Ramos (cell line): ENCODE measurements around the gene CCDC188.

ENCODE experiments used
- in situ Hi-C: fragments of 300-500 bp; cut with MboI; formaldehyde crosslinking; loops from one replicate; pipeline ENCODE4 v1.14.3; 2022; ENCODE audit warnings: low sequenced_read_pairs; ENCODE audit not compliant: unreplicated experiment

The CCDC188 gene

DNA sequence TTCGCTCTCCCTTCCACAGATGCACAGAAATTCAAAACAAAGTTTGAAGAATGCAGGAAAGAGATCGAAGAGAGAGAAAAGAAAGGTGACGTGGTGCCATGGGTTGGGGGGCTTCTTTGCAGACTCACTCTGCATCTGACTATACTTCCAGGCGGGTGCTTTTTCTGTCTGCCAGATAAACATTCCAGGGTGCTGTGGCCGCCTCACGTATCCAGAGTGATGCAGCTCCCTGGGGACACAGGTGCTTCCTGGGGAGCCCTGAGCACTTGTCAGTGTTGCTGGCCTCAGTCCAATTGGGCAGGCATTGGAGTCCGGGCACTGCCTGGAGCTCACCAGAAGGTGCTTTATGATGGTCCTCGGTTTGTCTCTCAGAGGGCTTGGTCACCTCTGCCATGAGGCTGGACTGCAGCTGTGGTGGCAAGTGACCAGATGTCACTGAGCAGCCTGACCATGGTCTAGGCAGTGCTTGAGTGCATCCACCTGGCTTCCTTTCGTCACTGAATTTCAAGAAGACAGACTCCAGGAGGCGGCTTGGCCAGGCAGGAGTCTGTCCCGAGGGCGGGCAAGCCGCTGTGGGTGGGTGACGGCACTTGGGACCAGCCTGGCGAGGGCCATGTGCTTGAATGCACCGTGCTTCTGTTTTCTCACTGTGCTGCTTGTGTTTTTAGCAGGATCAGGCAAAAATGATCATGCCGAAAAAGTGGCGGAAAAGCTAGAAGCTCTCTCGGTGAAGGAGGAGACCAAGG is 24.4 kb downstream of the CCDC188 start:
- in situ Hi-C loops: no loop called here

DNA sequence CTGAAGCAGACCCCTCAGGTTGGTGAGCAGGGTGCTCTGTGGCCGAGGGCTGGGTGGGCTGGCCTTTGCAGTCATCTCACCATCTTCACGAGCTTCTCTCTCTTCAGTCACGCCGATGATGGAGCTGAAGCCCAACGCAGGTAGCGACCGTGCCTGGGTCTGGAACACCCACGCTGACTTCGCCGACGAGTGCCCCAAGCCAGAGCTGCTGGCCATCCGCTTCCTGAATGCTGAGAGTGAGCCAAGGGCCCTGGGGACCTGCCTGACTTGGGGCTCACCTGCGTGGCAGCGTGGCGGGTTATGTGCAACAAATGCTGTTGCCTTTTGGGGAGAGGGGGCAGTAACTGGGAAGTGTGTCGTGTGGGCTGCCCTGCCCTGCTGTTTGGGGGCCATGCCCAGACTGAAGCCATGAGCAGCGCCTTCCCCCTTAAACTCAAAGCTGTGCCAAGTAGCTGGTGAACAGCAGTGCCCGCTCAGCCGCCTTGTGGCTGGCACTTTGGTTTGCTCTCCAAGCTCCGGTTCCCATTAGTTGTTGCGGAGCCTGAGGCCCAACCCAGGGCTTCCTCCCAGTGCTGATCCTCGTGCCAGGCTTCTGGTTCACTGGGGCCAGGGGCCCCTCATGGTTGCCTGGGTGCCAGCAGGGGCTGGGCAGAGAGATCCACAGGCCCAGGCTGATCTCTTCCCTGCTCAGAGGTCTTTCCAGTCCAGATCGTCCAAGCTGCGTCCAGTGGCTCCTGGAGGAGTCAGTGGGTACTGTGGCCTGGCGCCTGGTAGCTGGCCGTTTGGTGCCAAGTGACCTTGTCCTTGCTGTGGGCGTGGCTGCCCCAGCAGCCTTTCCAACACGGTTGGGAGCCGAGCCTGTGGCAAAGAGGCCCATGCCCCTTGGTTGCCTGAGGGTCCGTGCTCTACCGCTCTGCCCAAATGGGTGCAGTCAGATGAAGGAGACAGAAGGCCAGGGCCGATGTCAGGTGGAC is 25.4 kb downstream of the CCDC188 start:
- in situ Hi-C loops: no loop called here

- in situ Hi-C loops: no loop called here
Measured at GRCh38 chr22:20124083-20124787, 26.6 kb downstream of the CCDC188 start.

DNA sequence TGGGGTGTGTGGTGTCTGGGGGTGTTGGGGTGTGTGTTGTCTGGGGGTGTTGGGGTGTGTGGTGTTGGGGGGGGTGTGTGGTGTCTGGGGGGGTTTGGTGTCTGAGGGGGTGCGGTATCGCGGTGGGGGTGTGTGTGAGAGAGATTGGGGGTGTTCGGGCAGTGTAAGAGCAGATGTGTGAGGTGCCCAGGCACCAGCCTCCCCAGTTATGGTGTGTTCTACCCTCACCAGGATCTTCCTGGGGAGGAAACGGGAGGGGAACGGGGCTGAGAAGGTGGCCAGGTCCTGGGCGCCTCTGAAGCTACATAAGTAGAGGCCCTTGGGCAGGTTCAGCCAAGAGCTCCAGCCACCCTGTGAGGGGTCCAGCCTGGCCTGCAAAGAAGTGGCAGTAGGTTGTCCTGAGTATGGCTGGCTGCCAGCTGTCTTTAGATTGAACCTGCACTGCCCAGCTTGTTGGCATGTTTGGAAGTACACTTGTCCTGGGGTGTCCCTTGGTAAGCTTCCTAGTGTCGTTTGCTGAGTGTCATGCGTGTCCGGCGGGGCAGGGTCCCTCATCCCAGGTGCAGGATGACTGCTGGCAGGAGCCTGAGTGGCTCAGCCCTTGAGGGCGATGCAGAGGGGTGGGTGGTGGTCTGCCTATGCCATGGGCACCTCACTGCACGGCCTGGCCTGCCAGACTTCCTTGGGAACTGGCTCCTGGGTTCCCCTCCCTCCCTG is 27.3 kb downstream of the CCDC188 start:
- in situ Hi-C loops: no loop called here

- in situ Hi-C loops: no loop called here
Measured at GRCh38 chr22:20121856-20122415, 28.9 kb downstream of the CCDC188 start.

DNA sequence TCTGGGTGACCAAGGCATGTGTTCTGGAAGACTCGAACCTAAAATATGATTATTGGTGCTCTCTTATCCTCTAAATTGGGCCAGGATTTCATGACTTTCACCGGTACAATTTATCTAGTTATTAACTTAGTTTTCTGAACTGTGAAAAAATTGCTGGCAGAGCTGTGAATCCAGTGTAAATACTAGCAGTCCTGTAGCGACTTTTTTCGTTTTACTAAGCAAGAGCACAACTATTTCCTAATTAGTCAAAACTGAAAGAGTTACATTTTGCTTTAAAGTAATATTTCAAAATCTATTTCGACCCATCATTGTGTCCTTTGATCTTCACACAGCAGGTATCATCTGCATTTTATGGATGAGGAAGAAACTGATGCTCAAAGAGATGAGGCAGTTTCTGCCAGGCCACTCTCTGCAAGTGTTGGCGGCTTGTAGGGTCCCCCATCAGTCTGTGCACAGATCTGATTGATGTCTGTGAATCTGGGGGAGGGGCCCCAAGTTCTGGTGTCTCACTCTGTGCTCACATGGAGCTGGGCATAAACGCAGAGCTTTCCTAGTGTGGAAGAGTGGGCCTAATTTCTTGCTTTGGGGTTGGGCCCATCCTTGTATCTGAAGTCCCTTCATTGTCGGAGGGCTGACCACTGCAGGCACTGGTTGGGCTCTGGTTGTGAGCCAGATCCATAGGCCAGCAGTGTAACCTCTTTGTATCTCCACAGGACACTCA is 32.4 kb downstream of the CCDC188 start:
- in situ Hi-C loops: loop anchor here (5.0 kb wide), 1 partner anchor 146 kb away; no protein-coding TSS in a partner anchor

- in situ Hi-C loops: loop anchor here (5.0 kb wide), 1 partner anchor 145 kb away; no protein-coding TSS in a partner anchor
Measured at GRCh38 chr22:20117633-20118299, 33.1 kb downstream of the CCDC188 start.

GRCh38 chr22:20116951-20117632 is 33.8 kb downstream of the CCDC188 start, which contains the start of gene TRMT2A:
TRMT2A (minus strand) TSS chr22:20117226; CDS start chr22:20116906, 320 bp downstream.
- in situ Hi-C loops: loop anchor here (5.0 kb wide), 1 partner anchor 145 kb away; no protein-coding TSS in a partner anchor

- in situ Hi-C loops: loop anchor here (5.0 kb wide), 1 partner anchor 144 kb away; no protein-coding TSS in a partner anchor
Measured at GRCh38 chr22:20116376-20116950, 34.4 kb downstream of the CCDC188 start.

DNA sequence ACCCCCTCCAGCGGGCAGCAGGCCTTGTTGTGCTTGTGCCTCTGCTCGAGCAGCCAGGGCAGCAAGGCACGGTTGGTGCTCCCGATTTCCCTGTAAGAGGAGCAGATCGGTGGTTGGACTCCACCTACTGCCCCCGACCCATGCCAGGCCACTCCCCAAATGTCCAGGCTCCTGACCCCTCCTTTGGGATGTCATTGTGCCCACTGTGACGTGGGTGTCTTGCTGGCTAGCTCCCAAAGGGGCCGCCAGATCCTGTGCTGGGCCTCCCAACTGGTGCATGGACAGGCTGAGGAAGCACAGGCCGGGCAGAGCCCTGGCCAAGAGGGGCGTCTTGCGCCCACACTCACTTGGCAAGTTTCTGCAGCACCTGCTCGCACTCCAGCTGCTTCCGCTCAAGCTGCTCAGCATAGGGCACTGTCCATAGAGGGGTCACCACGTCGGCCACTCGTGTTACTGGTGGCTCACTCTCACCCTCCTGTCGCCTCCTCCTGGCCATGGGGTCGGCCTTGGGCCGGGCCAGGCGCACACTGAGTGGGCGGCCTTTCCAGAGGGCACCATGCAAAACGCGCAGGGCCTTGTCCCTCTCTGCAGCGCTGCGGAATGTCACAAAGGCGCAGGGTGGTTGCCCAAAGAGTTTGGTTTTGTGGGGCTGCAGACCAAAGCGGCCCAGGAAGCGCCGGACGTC is 35.0 kb downstream of the CCDC188 start, which contains the start of gene RANBP1:
Gene RANBP1 (plus strand): TSS at position 414 of the 685 bp plus-strand sequence. CDS start 81 bp downstream, at position 495.
- in situ Hi-C loops: loop anchor here (5.0 kb wide), 1 partner anchor 144 kb away; no protein-coding TSS in a partner anchor

GRCh38 chr22:20114506-20115475 is 36.1 kb downstream of the CCDC188 start:
- in situ Hi-C loops: loop anchor here (5.0 kb wide), 1 partner anchor 142 kb away; no protein-coding TSS in a partner anchor

DNA sequence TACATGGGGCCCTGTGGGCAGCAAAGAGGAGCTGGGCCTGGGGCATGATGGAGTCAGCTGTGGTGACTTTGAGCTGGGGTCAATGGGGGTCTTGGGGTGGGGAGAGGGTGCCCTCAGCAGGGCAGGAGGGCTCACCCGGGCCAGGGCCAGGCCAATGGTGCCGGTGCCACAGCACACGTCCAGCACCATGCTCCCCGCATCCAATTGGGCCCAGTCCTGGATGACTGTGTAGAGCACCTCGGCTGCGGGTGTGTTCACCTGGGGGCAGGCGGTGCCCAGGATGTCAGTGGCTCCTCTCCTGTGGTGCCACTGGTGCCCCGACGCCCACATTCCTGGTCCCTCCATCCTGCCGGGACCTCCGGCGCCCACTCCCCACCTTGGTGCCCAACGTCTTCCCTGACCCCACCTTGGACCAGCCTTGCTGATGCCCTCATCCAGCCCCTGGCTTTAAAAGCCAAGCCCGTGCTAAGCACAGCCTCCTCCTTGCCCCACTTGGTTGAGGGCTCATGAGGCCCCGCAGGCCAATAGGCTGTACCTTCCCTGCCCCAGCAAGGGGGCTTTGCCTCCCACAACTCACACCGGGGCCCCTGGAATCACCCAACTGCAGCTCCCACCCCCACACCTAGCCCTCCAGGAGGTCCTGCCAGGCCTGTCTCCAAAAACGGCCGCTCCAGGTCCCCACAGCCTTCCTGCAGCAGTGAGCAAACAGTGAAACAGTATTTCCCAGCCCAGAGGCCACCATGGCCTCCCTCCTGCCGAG is 37.1 kb downstream of the CCDC188 start:
- in situ Hi-C loops: no loop called here

- in situ Hi-C loops: no loop called here
Measured at GRCh38 chr22:20112623-20113511, 38.0 kb downstream of the CCDC188 start.
